CD14-positive monocyte (primary cell): ENCODE results near the gene MAST1. TPM values are rescaled to one million over a fixed set of nuclear protein-coding genes. Genes with fewer than 3 reads are reported as not detected.

Experiments
- DNase-seq, 3 donors: peaks; one replicate each; pipeline ENCODE4 v3.0.0-alpha.2; 2011 to 2022
- H2AFZ ChIP-seq: 2 replicates; pipeline ENCODE4 v1.6.0; 2012; ENCODE audit warnings: mild to moderate bottlenecking, low read depth, low read length, inconsistent platforms; ENCODE audit not compliant: insufficient read depth, poor library complexity, severe bottlenecking
- H3K27ac ChIP-seq, 2 donors: 1 replicate in 1 of 2; 2 replicates in 1 of 2; pipeline ENCODE4 v1.5.1; 2012 to 2013; ENCODE audit warnings: low read length in 2 of 2, control low read depth in 1 of 2, inconsistent platforms in 1 of 2, low read depth in 1 of 2, mild to moderate bottlenecking in 1 of 2
- H3K27me3 ChIP-seq, 2 donors: one replicate each; pipeline versions ENCODE4 v1.6.0 to v1.6.1; 2011 to 2013; ENCODE audit warnings: low read length in 2 of 2; ENCODE audit not compliant: control insufficient read depth in 2 of 2, insufficient read depth in 2 of 2
- H3K36me3 ChIP-seq, 2 donors: replicated peaks in 1 of 2; 1 replicate in 1 of 2; 2 replicates in 1 of 2; pipeline versions ENCODE4 v1.5.1 to v1.6.1; 2012 to 2013; ENCODE audit warnings: low read length in 2 of 2, control low read depth in 1 of 2, inconsistent platforms in 1 of 2, mild to moderate bottlenecking in 1 of 2; ENCODE audit not compliant: insufficient read depth in 2 of 2, control insufficient read depth in 1 of 2
- H3K4me1 ChIP-seq, 2 donors: 1 replicate in 1 of 2; 2 replicates in 1 of 2; pipeline versions ENCODE4 v1.5.1 to v1.6.1; 2012 to 2013; ENCODE audit warnings: low read length in 2 of 2, control low read depth in 1 of 2, inconsistent platforms in 1 of 2, mild to moderate bottlenecking in 1 of 2, moderate library complexity in 1 of 2; ENCODE audit not compliant: insufficient read depth in 2 of 2, control insufficient read depth in 1 of 2
- H3K4me2 ChIP-seq: replicated peaks from 2 replicates; pipeline ENCODE3; 2012; ENCODE audit warnings: low read length, moderate library complexity, mild to moderate bottlenecking; ENCODE audit not compliant: poor library complexity, severe bottlenecking; ENCODE audit errors: extremely low read depth
- H3K4me3 ChIP-seq, 3 experiments: fragments of 200-600 bp in 1 of 3; sonication (generic) in 1 of 3; replicated peaks in 1 of 3; 1 replicate in 2 of 3; 2 replicates in 1 of 3; pipeline ENCODE4 v1.5.1; 2011 to 2013; ENCODE audit warnings: low read length in 3 of 3, mild to moderate bottlenecking in 3 of 3, control low read depth in 2 of 3, low read depth in 2 of 3, inconsistent platforms in 1 of 3, moderate library complexity in 1 of 3
- H3K79me2 ChIP-seq: 2 replicates; pipeline ENCODE4 v1.6.0; 2012; ENCODE audit warnings: mild to moderate bottlenecking, control low read depth, inconsistent platforms, low read length, moderate library complexity; ENCODE audit not compliant: insufficient read depth
- H3K9ac ChIP-seq: 2 replicates; pipeline ENCODE4 v1.6.0; 2017; ENCODE audit warnings: low read length, mild to moderate bottlenecking; ENCODE audit not compliant: insufficient read depth, poor library complexity, severe bottlenecking
- H3K9me3 ChIP-seq, 2 donors: replicated peaks in 1 of 2; 1 replicate in 1 of 2; 2 replicates in 1 of 2; pipeline versions ENCODE4 v1.5.1 to v1.6.1; 2012 to 2013; ENCODE audit warnings: low read length in 2 of 2, control low read depth in 1 of 2; ENCODE audit not compliant: control insufficient read depth in 1 of 2, insufficient read depth in 1 of 2
- H4K20me1 ChIP-seq: 2 replicates; pipeline ENCODE4 v1.6.0; 2012; ENCODE audit warnings: mild to moderate bottlenecking, low read length, control low read depth, moderate library complexity; ENCODE audit not compliant: insufficient read depth
- H3K27ac Mint-ChIP-seq, 7 donors: one replicate each; pipeline ENCODE4 v1.8.0; 2020; ENCODE audit warnings: mild to moderate bottlenecking in 7 of 7, mixed read lengths in 7 of 7, moderate library complexity in 6 of 7, inconsistent platforms in 2 of 7
- H3K27me3 Mint-ChIP-seq, 3 donors: one replicate each; pipeline ENCODE4 v1.8.0; 2021 to 2022; ENCODE audit warnings: low read depth in 3 of 3, mild to moderate bottlenecking in 3 of 3, mixed read lengths in 3 of 3, moderate library complexity in 3 of 3, inconsistent platforms in 1 of 3
- H3K36me3 Mint-ChIP-seq, 2 donors: one replicate each; pipeline ENCODE4 v1.8.0; 2020; ENCODE audit warnings: mixed read lengths in 2 of 2, inconsistent platforms in 1 of 2, mild to moderate bottlenecking in 1 of 2
- H3K4me1 Mint-ChIP-seq: one replicate; pipeline ENCODE4 v1.8.0; 2020; ENCODE audit warnings: mild to moderate bottlenecking, mixed read lengths
- H3K4me3 Mint-ChIP-seq, 2 donors: one replicate each; pipeline ENCODE4 v1.8.0; 2020; ENCODE audit warnings: mild to moderate bottlenecking in 2 of 2, mixed read lengths in 2 of 2, moderate library complexity in 1 of 2
- H3K9me3 Mint-ChIP-seq, 7 donors: one replicate each; pipeline ENCODE4 v1.8.0; 2020 to 2022; ENCODE audit warnings: mixed read lengths in 7 of 7, mild to moderate bottlenecking in 6 of 7, moderate library complexity in 6 of 7, inconsistent platforms in 2 of 7
- WGBS: methylation state at CpG from one replicate; pipeline ENCODE4 v1.1.5; 2013; ENCODE audit warnings: missing lambda C conversion rate; ENCODE audit not compliant: insufficient coverage; 5-methylcytosine and 5-hydroxymethylcytosine counted together
- intact Hi-C, 2 donors: fragments of 100-400 bp; cut with micrococcal nuclease; formaldehyde crosslinking; loops; one replicate each; pipeline versions ENCODE4 v1.15.0 to v1.15.1; 2023
- polyA plus RNA-seq, 3 donors: library from polyadenylated mRNA; depleted of rRNA in 1 of 3; unstranded in 2 of 3; stranded (reverse) in 1 of 3; fragments of 300-500 nt in 2 of 3; fragments of >200 nt in 1 of 3; fragmentation: Illumina TruSeq in 2 of 3; gene quantifications; 1 replicate in 2 of 3; 2 replicates in 1 of 3; pipeline ENCODE4 v1.2.3, GENCODE V29; 2012 to 2021
- TF ChIP-seq, protein P1 (sequence below): fragments of 200-600 bp; IDR thresholded peaks from one replicate; pipeline ENCODE4 v1.8.0; 2022; ENCODE audit warnings: antibody characterized with exemption, mild to moderate bottlenecking

The MAST1 gene
- polyA plus RNA-seq, 3 donors = 0.28 to 3.6 (median 1.1) TPM

DNA sequence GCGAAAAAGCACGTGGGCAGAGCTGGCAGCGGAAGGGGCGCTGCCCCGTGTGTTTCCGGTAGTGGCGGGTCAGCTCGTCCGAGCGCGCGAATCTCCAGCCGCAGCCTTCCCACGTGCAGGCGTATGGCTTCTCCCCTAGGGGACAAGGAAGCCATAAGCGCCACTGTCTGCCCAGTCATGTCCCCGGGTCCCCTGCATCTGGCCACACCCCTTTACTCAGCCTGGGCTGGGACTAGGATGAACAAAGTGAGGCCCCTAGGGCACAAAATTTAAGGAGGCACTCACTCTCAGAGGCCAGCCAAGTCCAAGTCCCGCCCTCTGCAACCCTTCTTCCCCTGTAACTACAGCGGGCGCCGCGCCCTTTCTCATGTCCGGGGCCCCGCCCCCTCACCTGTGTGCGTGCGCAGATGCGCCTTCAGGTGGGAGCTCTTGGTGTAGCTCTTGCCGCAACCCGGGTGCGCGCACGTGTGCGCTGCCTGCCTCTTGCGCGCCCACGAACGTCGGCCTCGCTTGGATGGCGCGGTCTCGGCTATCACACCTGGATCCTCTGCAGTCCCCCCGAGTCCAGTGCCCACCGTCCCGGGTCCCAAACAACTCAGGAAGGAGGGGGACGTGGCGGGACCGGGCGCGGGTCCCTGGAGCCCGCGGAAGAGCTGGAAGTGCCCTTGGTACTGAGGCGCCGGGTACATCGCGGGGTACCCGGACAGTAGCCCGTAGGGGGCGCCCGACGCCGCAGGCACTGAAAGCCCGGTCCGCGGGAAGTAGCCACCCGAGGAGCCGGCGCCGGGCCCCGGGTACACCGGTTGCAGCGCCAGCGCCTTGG lies 46.8 kb downstream of the MAST1 start:
- Histone ChIP-seq H3K9ac (peak overlapping the region; percentile 56), H3K4me1 (peaks cover 59 to 63% of the 10 kb centered on the region in 2 donors), H4K20me1 (no peaks in the 10 kb centered on the region), H3K79me2 (no peaks in the 10 kb centered on the region), H3K36me3 (no peaks in the 10 kb centered on the region), H2AFZ (peak overlapping the region; percentile 87), H3K27ac (peak overlapping the region; percentile 90 to 94), H3K4me2 (peak overlapping the region; percentile 70), H3K4me3 (peak overlapping the region; percentile 25 to 69 (median 40)), H3K9me3 (peaks cover 4 to 21% of the 10 kb centered on the region in 2 donors), H3K27me3 (peaks cover 0 to 6% of the 10 kb centered on the region in 2 donors)
- Mint-ChIP-seq H3K27ac (peak overlapping the region; percentile 26 to 98 (median 85)), H3K4me3 (peak overlapping the region; percentile 77 to 84), H3K27me3 (peaks cover 7 to 25% (median 16%) of the 10 kb centered on the region in 3 donors), H3K36me3 (no peaks in the 10 kb centered on the region), H3K4me1 (peaks cover 53% of the 10 kb centered on the region), H3K9me3 (peaks cover 8 to 32% (median 18%) of the 10 kb centered on the region in 7 donors)
- intact Hi-C loops = loop anchor here in 1 of 2 donors (10.0 kb wide), 2 partner anchors 50 to 80 kb away; partner anchors contain the start of genes CALR, DAND5 and FARSA
- under 1% methylated on average over 73 of the region's 73 CpGs for WGBS
- TF ChIP-seq, protein P1, sequence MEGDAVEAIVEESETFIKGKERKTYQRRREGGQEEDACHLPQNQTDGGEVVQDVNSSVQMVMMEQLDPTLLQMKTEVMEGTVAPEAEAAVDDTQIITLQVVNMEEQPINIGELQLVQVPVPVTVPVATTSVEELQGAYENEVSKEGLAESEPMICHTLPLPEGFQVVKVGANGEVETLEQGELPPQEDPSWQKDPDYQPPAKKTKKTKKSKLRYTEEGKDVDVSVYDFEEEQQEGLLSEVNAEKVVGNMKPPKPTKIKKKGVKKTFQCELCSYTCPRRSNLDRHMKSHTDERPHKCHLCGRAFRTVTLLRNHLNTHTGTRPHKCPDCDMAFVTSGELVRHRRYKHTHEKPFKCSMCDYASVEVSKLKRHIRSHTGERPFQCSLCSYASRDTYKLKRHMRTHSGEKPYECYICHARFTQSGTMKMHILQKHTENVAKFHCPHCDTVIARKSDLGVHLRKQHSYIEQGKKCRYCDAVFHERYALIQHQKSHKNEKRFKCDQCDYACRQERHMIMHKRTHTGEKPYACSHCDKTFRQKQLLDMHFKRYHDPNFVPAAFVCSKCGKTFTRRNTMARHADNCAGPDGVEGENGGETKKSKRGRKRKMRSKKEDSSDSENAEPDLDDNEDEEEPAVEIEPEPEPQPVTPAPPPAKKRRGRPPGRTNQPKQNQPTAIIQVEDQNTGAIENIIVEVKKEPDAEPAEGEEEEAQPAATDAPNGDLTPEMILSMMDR = peak; percentile 86
- DNase-seq = peak; percentile 72 to 73 (median 72)

- Histone ChIP-seq H3K4me1 (peaks cover 55 to 62% of the 10 kb centered on the region in 2 donors), H3K27me3 (peaks cover 0 to 6% of the 10 kb centered on the region in 2 donors), H3K4me3 (peak overlapping the region; percentile 22 to 69 (median 25)), H3K9me3 (peaks cover 4 to 21% of the 10 kb centered on the region in 2 donors), H2AFZ (peak overlapping the region; percentile 87), H4K20me1 (no peaks in the 10 kb centered on the region), H3K36me3 (no peaks in the 10 kb centered on the region), H3K9ac (peak overlapping the region; percentile 56), H3K4me2 (peak overlapping the region; percentile 70), H3K27ac (no peak overlapping the region), H3K79me2 (peaks cover under 1% of the 10 kb centered on the region)
- 7% methylated on average over 40 of the region's 53 CpGs for WGBS
- Mint-ChIP-seq H3K9me3 (peaks cover 8 to 32% (median 18%) of the 10 kb centered on the region in 7 donors), H3K4me3 (peak overlapping the region; percentile 34 to 70), H3K27me3 (peaks cover 7 to 19% (median 16%) of the 10 kb centered on the region in 3 donors), H3K27ac (peak overlapping the region in 1 of 7 donors; percentile 44), H3K4me1 (peaks cover 50% of the 10 kb centered on the region), H3K36me3 (no peaks in the 10 kb centered on the region)
- intact Hi-C loops = loop anchor here in 1 of 2 donors (10.0 kb wide), 2 partner anchors 49 to 79 kb away; partner anchors contain the start of genes CALR, DAND5 and FARSA
- no peak for DNase-seq
- TF ChIP-seq, protein P1 = peak; percentile 36
Measured at GRCh38 chr19:12885749-12886650, 47.7 kb downstream of the MAST1 start.
